Stimulated activated CD8-positive, alpha-beta memory T cell treated with anti-CD3 and anti-CD28 coated beads, Interleukin-2, amount 100 ng/mL, for 48 hours (primary cell): ENCODE measurements around the gene ERCC8.

Source experiments
- DNase-seq, 2 donors: peaks; one replicate each; pipeline ENCODE4 v3.0.0-alpha.2; 2020; ENCODE audit warnings: low read depth in 2 of 2

Gene ERCC8

GRCh38 chr5:60835554-60835953 is 109.3 kb downstream of the ERCC8 start:
- DNase-seq = no peak

GRCh38 chr5:60833520-60833919 is 111.3 kb downstream of the ERCC8 start:
- no peak for DNase-seq

- DNase-seq = no peak
These were observed 114.2 kb downstream of the ERCC8 start for GRCh38 chr5:60830581-60831127.

- DNase-seq = no peak
These were observed 115.2 kb downstream of the ERCC8 start for GRCh38 chr5:60829490-60830266.

GRCh38 chr5:60827201-60827600 is 117.7 kb downstream of the ERCC8 start:
- no peak for DNase-seq

- DNase-seq = no peak
These were observed 118.2 kb downstream of the ERCC8 start for GRCh38 chr5:60826653-60827052.
